GM19372 (cell line): ENCODE data around the gene FMNL3.

ENCODE experiments used
- ATAC-seq: cut with Tn5 transposase; IDR thresholded peaks from one replicate; pipeline ENCODE4 v1.9.1; 2021; ENCODE audit warnings: mild to moderate bottlenecking, low read depth, moderate library complexity; ENCODE audit not compliant: unreplicated experiment

Gene FMNL3

GRCh38 chr12:49654715-49655114 lies 52.5 kb downstream of the FMNL3 start:
- no peak for ATAC-seq

- ATAC-seq: no peak
Measured at GRCh38 chr12:49652921-49653520, 54.2 kb downstream of the FMNL3 start.

GRCh38 chr12:49651855-49652254 lies 55.4 kb downstream of the FMNL3 start:
- no peak for ATAC-seq

GRCh38 chr12:49649892-49650291 lies 57.3 kb downstream of the FMNL3 start:
- ATAC-seq: no peak

- ATAC-seq: no peak
Measured at GRCh38 chr12:49649445-49649844, 57.8 kb downstream of the FMNL3 start.

GRCh38 chr12:49648712-49649003 lies 58.5 kb downstream of the FMNL3 start:
- no peak for ATAC-seq

- ATAC-seq: no peak
Measured at GRCh38 chr12:49647827-49648711, 59.1 kb downstream of the FMNL3 start.

- ATAC-seq: no peak
Measured at GRCh38 chr12:49646871-49647654, 60.1 kb downstream of the FMNL3 start.

GRCh38 chr12:49646331-49646830 lies 60.8 kb downstream of the FMNL3 start:
- no peak for ATAC-seq

GRCh38 chr12:49645146-49646039 lies 61.8 kb downstream of the FMNL3 start:
- ATAC-seq: no peak

- ATAC-seq: no peak
Measured at GRCh38 chr12:49644620-49644994, 62.6 kb downstream of the FMNL3 start.

GRCh38 chr12:49643961-49644619 lies 63.1 kb downstream of the FMNL3 start:
- no peak for ATAC-seq

- ATAC-seq: no peak
Measured at GRCh38 chr12:49643135-49643534, 64.1 kb downstream of the FMNL3 start.

GRCh38 chr12:49642370-49642802 lies 64.8 kb downstream of the FMNL3 start:
- no peak for ATAC-seq

- no peak for ATAC-seq
Measured at GRCh38 chr12:49641748-49642369, 65.3 kb downstream of the FMNL3 start.

- no peak for ATAC-seq
Measured at GRCh38 chr12:49636979-49637755, 70.0 kb downstream of the FMNL3 start.

- no peak for ATAC-seq
Measured at GRCh38 chr12:49636574-49636973, 70.6 kb downstream of the FMNL3 start.

- ATAC-seq: no peak
Measured at GRCh38 chr12:49635656-49636055, 71.5 kb downstream of the FMNL3 start.

- ATAC-seq: no peak
Measured at GRCh38 chr12:49635036-49635435, 72.2 kb downstream of the FMNL3 start.
